ENCODE measurements around the gene MROH2B.

GRCh38 chr5:40986666-40987065, 84.5 kb downstream of the MROH2B start:
- TF ChIP-seq EZH2 (IDR thresholded peaks at IDR 0.05; ENCODE audit: borderline replicate concordance, low read depth, low read length, severe bottlenecking) (no peak), CTCF (IDR thresholded peaks at IDR 0.05; ENCODE audit: borderline replicate concordance, extremely low read depth, low read length, poor library complexity, severe bottlenecking) (no peak)
